HepG2 (cell line): Measurements from ENCODE around the gene ZFHX3. TPM values are rescaled to one million over a fixed set of nuclear protein-coding genes. Genes with fewer than 3 reads are reported as not detected.

Experiments
- HDAC6 ChIP-seq: fragments of 200-600 bp; sonication (generic); IDR thresholded peaks from 2 replicates; pipeline ENCODE4 v1.7.0; 2017; ENCODE audit warnings: mild to moderate bottlenecking, antibody characterized with exemption, low read length, low read depth
- KDM5A ChIP-seq: fragments of 200-600 bp; sonication (generic); IDR thresholded peaks from 2 replicates; pipeline ENCODE4 v1.7.0; 2018; ENCODE audit warnings: antibody characterized with exemption, mild to moderate bottlenecking, low read length, borderline replicate concordance
- MED1 ChIP-seq: sonication (generic); formaldehyde crosslinking; IDR thresholded peaks from 2 replicates; pipeline ENCODE4 v1.4.0; 2020; ENCODE audit warnings: missing genetic modification reagents
- MXD4 ChIP-seq: IDR thresholded peaks from 2 replicates; pipeline ENCODE4 v1.6.1; 2016; ENCODE audit warnings: mild to moderate bottlenecking, missing biosample characterization, missing genetic modification reagents
- NR2F1 ChIP-seq, 2 experiments: fragments of 450-650 bp in 1 of 2; formaldehyde crosslinking in 1 of 2; IDR thresholded peaks; 2 replicates each; pipeline versions ENCODE4 v1.5.0 to v1.6.1; 2016 to 2020; ENCODE audit warnings: mild to moderate bottlenecking in 1 of 2, missing compliant biosample characterization in 1 of 2, missing genetic modification reagents in 1 of 2, moderate library complexity in 1 of 2
- RXRB ChIP-seq: IDR thresholded peaks from 2 replicates; pipeline ENCODE4 v1.6.1; 2016; ENCODE audit warnings: borderline replicate concordance, missing genetic modification reagents, missing compliant biosample characterization
- SIN3B ChIP-seq: fragments of 150-350 bp; IDR thresholded peaks from 2 replicates; pipeline ENCODE4 v1.6.1; 2014; ENCODE audit warnings: low read length
- SRSF1 ChIP-seq: fragments of 200-400 bp; formaldehyde crosslinking; optimal IDR thresholded peaks from 2 replicates; pipeline ENCODE3; 2017; ENCODE audit warnings: mild to moderate bottlenecking, low read depth, low read length, moderate library complexity
- STAG1 ChIP-seq: sonication (generic); formaldehyde crosslinking; IDR thresholded peaks from 2 replicates; pipeline ENCODE4 v1.4.0; 2020; ENCODE audit warnings: missing genetic modification reagents
- TP53 ChIP-seq: sonication (generic); formaldehyde crosslinking; conservative IDR thresholded peaks from 2 replicates; pipeline ENCODE4 v1.4.0; 2020; ENCODE audit warnings: missing genetic modification reagents
- ZFP1 ChIP-seq: IDR thresholded peaks from 2 replicates; pipeline ENCODE4 v1.6.1; 2016
- ZNF337 ChIP-seq: sonication (generic); formaldehyde crosslinking; IDR thresholded peaks from 2 replicates; pipeline ENCODE4 v1.5.1; 2020; ENCODE audit warnings: missing genetic modification reagents, low read depth, mild to moderate bottlenecking, borderline replicate concordance
- ZNF33A ChIP-seq: sonication (generic); formaldehyde crosslinking; IDR thresholded peaks from 2 replicates; pipeline ENCODE4 v1.5.1; 2020; ENCODE audit warnings: missing genetic modification reagents, mild to moderate bottlenecking, moderate library complexity, borderline replicate concordance
- ZNF724P ChIP-seq: sonication (generic); formaldehyde crosslinking; IDR thresholded peaks from 2 replicates; pipeline ENCODE4 v1.8.0; 2022; ENCODE audit warnings: missing genetic modification reagents, borderline replicate concordance
- polyA plus RNA-seq, 8 experiments: library from polyadenylated mRNA; depleted of rRNA in 3 of 8; stranded (reverse) in 7 of 8; unstranded in 1 of 8; fragments of >200 nt; fragmentation: Illumina TruSeq in 4 of 8; extraction: Trizol in 4 of 8; gene quantifications; 2 replicates each; pipeline versions ENCODE4 v1.2.1 to v1.2.3, GENCODE V29; 2011 to 2016; ENCODE audit warnings: low read depth in 4 of 8, missing spikeins in 1 of 8, mixed read lengths in 1 of 8; ENCODE audit not compliant: insufficient read depth in 1 of 8
- total RNA-seq, 5 experiments: library from RNA; depleted of rRNA; stranded (reverse); fragments of >200 nt; fragmentation: Illumina TruSeq; extraction: Trizol; gene quantifications; 2 replicates each; pipeline ENCODE4 v1.2.3, GENCODE V29; 2016; ENCODE audit warnings: low read depth in 1 of 5
- TF ChIP-seq, protein P1 (sequence below): fragments of 450-650 bp; IDR thresholded peaks from 2 replicates; pipeline ENCODE4 v1.6.1; 2017
- TF ChIP-seq, protein P2 (sequence below): sonication (generic); formaldehyde crosslinking; IDR thresholded peaks from 2 replicates; pipeline ENCODE4 v1.8.1; 2022; ENCODE audit warnings: low read depth, mild to moderate bottlenecking, missing genetic modification reagents
- TF ChIP-seq, protein P3 (sequence below): sonication (generic); formaldehyde crosslinking; IDR thresholded peaks from 2 replicates; pipeline ENCODE4 v1.8.1; 2022; ENCODE audit warnings: mild to moderate bottlenecking, missing genetic modification reagents
- TF ChIP-seq, protein P4 (sequence below): sonication (generic); formaldehyde crosslinking; IDR thresholded peaks from 2 replicates; pipeline ENCODE4 v1.5.1; 2020; ENCODE audit warnings: mild to moderate bottlenecking, missing genetic modification reagents, borderline replicate concordance
- TF ChIP-seq, protein P5 (sequence below): sonication (generic); formaldehyde crosslinking; IDR thresholded peaks from 2 replicates; pipeline ENCODE4 v1.9.0; 2021; ENCODE audit warnings: missing genetic modification reagents, borderline replicate concordance

ZFHX3 gene
- total and polyA plus RNA-seq, 2 of the 13 experiments (the other 11 are each of a cell fraction or from before 2014, with no cell fraction given) = 5.0 to 6.0 TPM

DNA sequence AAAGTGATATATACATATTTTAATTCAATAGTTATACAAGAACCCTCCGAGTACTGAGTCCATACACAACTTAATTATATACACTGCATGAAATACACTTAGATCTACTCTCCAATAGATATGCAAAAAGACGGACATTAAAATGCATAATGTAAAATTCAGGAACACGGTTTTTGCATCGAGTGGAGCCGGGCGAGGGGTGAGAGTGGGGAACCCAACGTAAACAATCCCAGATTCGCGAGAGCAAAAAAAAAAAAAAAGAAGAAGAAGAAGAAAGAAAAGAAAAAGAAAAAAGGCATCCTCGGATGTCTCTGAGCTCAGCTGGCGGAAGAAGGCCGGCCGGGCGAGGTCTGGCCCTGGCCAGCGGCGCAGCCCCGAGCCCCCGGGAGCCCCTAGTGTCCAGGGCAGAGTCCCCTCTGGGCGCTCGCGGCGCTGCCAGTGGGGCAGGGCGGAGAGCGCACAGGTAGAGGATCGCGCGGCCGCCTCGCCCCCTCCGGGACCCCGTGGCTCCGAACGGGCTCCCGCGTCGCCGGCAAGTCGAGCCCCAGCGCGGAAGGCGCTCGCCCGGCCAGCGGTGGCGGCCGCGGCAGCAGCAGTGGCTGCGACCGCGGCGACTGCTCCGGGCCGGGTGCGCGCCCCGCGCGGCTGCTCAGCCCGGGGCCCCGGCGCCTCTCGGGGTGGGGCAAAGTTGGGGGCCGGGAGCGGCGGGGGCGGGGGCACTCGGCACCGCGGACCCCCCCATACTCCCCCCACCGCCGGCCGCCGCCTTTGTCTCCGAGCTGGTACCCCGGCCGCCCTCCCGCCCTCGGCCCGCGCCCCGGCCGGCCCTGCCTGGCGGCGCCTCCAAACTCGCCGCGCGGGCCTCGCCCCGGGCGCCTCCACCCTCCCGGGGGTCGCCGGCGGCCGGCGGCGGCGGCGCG is 9.6 kb upstream of the ZFHX3 start (continued):
- TF ChIP-seq, protein P1, sequence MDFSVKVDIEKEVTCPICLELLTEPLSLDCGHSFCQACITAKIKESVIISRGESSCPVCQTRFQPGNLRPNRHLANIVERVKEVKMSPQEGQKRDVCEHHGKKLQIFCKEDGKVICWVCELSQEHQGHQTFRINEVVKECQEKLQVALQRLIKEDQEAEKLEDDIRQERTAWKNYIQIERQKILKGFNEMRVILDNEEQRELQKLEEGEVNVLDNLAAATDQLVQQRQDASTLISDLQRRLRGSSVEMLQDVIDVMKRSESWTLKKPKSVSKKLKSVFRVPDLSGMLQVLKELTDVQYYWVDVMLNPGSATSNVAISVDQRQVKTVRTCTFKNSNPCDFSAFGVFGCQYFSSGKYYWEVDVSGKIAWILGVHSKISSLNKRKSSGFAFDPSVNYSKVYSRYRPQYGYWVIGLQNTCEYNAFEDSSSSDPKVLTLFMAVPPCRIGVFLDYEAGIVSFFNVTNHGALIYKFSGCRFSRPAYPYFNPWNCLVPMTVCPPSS = no peak
- TF ChIP-seq ZFP1 (CRISPR knock-in tag) (no peak), KDM5A (0 out of 2 replicates have a peak, but pooled peaks have one; percentile 27), SIN3B (no peak), TP53 (CRISPR knock-in tag) (no peak), ZNF724P (CRISPR knock-in tag) (no peak), SRSF1 (peak; percentile 90), MXD4 (CRISPR knock-in tag) (no peak), RXRB (CRISPR knock-in tag) (no peak), NR2F1 (CRISPR knock-in tag; IDR thresholded peaks at IDR 0.05) (no peak), ZNF33A (no peak), MED1 (CRISPR knock-in tag) (peak; percentile 37; the same call in 1 of the 2 replicates), STAG1 (CRISPR knock-in tag) (peak; percentile 38), ZNF337 (no peak), HDAC6 (no peak; the same call in 1 of the 2 replicates)
- TF ChIP-seq, protein P2, sequence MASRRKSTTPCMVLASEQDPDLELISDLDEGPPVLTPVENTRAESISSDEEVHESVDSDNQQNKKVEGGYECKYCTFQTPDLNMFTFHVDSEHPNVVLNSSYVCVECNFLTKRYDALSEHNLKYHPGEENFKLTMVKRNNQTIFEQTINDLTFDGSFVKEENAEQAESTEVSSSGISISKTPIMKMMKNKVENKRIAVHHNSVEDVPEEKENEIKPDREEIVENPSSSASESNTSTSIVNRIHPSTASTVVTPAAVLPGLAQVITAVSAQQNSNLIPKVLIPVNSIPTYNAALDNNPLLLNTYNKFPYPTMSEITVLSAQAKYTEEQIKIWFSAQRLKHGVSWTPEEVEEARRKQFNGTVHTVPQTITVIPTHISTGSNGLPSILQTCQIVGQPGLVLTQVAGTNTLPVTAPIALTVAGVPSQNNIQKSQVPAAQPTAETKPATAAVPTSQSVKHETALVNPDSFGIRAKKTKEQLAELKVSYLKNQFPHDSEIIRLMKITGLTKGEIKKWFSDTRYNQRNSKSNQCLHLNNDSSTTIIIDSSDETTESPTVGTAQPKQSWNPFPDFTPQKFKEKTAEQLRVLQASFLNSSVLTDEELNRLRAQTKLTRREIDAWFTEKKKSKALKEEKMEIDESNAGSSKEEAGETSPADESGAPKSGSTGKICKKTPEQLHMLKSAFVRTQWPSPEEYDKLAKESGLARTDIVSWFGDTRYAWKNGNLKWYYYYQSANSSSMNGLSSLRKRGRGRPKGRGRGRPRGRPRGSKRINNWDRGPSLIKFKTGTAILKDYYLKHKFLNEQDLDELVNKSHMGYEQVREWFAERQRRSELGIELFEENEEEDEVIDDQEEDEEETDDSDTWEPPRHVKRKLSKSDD (CRISPR knock-in tag) = no peak
- TF ChIP-seq, protein P3, sequence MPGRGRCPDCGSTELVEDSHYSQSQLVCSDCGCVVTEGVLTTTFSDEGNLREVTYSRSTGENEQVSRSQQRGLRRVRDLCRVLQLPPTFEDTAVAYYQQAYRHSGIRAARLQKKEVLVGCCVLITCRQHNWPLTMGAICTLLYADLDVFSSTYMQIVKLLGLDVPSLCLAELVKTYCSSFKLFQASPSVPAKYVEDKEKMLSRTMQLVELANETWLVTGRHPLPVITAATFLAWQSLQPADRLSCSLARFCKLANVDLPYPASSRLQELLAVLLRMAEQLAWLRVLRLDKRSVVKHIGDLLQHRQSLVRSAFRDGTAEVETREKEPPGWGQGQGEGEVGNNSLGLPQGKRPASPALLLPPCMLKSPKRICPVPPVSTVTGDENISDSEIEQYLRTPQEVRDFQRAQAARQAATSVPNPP (CRISPR knock-in tag) = no peak
- TF ChIP-seq, protein P4, sequence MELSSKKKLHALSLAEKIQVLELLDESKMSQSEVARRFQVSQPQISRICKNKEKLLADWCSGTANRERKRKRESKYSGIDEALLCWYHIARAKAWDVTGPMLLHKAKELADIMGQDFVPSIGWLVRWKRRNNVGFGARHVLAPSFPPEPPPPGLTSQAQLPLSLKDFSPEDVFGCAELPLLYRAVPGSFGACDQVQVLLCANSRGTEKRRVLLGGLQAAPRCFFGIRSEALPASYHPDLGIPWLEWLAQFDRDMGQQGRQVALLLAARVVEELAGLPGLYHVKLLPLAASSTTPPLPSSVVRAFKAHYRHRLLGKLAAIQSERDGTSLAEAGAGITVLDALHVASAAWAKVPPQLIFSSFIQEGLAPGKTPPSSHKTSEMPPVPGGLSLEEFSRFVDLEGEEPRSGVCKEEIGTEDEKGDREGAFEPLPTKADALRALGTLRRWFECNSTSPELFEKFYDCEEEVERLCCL (CRISPR knock-in tag) = no peak
- TF ChIP-seq, protein P5, sequence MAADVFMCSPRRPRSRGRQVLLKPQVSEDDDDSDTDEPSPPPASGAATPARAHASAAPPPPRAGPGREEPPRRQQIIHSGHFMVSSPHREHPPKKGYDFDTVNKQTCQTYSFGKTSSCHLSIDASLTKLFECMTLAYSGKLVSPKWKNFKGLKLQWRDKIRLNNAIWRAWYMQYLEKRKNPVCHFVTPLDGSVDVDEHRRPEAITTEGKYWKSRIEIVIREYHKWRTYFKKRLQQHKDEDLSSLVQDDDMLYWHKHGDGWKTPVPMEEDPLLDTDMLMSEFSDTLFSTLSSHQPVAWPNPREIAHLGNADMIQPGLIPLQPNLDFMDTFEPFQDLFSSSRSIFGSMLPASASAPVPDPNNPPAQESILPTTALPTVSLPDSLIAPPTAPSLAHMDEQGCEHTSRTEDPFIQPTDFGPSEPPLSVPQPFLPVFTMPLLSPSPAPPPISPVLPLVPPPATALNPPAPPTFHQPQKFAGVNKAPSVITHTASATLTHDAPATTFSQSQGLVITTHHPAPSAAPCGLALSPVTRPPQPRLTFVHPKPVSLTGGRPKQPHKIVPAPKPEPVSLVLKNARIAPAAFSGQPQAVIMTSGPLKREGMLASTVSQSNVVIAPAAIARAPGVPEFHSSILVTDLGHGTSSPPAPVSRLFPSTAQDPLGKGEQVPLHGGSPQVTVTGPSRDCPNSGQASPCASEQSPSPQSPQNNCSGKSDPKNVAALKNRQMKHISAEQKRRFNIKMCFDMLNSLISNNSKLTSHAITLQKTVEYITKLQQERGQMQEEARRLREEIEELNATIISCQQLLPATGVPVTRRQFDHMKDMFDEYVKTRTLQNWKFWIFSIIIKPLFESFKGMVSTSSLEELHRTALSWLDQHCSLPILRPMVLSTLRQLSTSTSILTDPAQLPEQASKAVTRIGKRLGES (CRISPR knock-in tag) = no peak; the same call in 1 of the 2 replicates
